ENCODE results near the gene KRT13.

DNA sequence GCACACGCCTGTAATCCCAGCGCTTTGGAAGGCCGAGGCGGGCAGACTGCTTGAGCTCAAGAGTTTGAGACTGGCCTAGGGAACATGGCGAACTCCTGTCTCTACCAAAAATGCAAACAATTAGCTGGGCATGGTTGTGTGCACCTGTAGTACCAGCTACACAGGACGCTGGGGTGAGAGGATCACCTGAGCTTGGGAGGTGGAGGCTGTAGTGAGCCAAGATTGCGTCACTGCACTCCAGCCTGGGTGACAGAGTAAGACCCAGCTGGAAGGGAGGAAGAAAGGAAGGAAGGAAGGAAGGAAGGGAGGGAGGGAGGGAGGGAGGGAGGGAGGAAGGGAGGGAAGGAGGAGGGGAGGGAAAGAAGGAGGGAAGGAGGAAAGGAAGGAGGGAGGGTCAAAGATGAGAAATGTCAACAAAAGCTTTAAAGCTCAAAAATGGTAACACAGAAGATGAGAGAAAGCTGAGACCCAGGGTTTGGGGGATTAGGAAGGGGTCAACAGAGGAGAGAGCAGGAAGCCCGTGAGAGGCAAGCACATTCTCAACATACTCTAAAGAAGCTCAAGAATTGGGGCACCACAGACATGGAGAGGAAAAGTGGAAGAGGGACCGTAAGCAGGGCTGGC is 27.6 kb upstream of the KRT13 start:
- TF ChIP-seq EZH2 (IDR thresholded peaks at IDR 0.05; ENCODE audit: low read length, missing control alignments): no peak
- TF ChIP-seq CTCF (conservative IDR thresholded peaks at IDR 0.05 in 1 of 2, IDR thresholded peaks at IDR 0.05 in 1 of 2; ENCODE audit: low read depth in 1 of 2, low read length in 2 of 2): no peak

All from fibroblast of lung (primary cell).